Neuronal stem cell (in vitro differentiated cells): Measurements from ENCODE around the gene NTRK3.
"Not testable (repeated sequence)": the region's sequence is repeated elsewhere in the genome, so short reads cannot be mapped to it uniquely, and the experiment has no call there.

Experiments
- DNase-seq: peaks from one replicate; pipeline ENCODE4 v3.0.0-alpha.2; 2013; ENCODE audit warnings: low spot score
- H2AFZ ChIP-seq: one replicate; pipeline ENCODE4 v1.6.1; 2013; ENCODE audit warnings: mild to moderate bottlenecking, low read length, inconsistent platforms
- H2AK5ac ChIP-seq: 2 replicates; pipeline ENCODE4 v1.6.1; 2013; ENCODE audit warnings: low read depth, mild to moderate bottlenecking, inconsistent platforms, low read length, moderate library complexity, mixed read lengths
- H2BK120ac ChIP-seq: 2 replicates; pipeline ENCODE4 v1.6.1; 2013; ENCODE audit warnings: low read depth, mild to moderate bottlenecking, inconsistent platforms, low read length, moderate library complexity, mixed read lengths
- H2BK12ac ChIP-seq: one replicate; pipeline ENCODE4 v1.6.1; 2013; ENCODE audit warnings: low read length, inconsistent platforms
- H2BK15ac ChIP-seq: 2 replicates; pipeline ENCODE4 v1.6.1; 2013; ENCODE audit warnings: mild to moderate bottlenecking, low read length, inconsistent platforms, mixed read lengths
- H2BK5ac ChIP-seq: one replicate; pipeline ENCODE4 v1.6.1; 2013; ENCODE audit warnings: inconsistent platforms, mild to moderate bottlenecking, low read length, moderate library complexity
- H3K14ac ChIP-seq: one replicate; pipeline ENCODE4 v1.6.1; 2013; ENCODE audit warnings: low read length, inconsistent platforms
- H3K18ac ChIP-seq: 2 replicates; pipeline ENCODE4 v1.6.1; 2013; ENCODE audit warnings: low read length, inconsistent platforms
- H3K23ac ChIP-seq: 2 replicates; pipeline ENCODE4 v1.6.1; 2013; ENCODE audit warnings: low read depth, mild to moderate bottlenecking, mixed read lengths, low read length, inconsistent platforms; ENCODE audit not compliant: poor library complexity
- H3K27ac ChIP-seq: replicated peaks from 3 replicates; pipeline ENCODE4 v1.5.1; 2013; ENCODE audit warnings: low read length, inconsistent platforms
- H3K27me3 ChIP-seq, 3 experiments: 2 replicates each; pipeline ENCODE4 v1.6.1; 2013; ENCODE audit warnings: low read length in 3 of 3, mild to moderate bottlenecking in 2 of 3, inconsistent platforms in 1 of 3, low read depth in 1 of 3, mixed read lengths in 1 of 3, moderate library complexity in 1 of 3; ENCODE audit not compliant: control insufficient read depth in 3 of 3, insufficient read depth in 3 of 3
- H3K36me3 ChIP-seq, 2 donors: replicated peaks in 1 of 2; 2 replicates each; pipeline ENCODE4 v1.6.1; 2013; ENCODE audit warnings: low read length in 2 of 2; ENCODE audit not compliant: control insufficient read depth in 2 of 2, insufficient read depth in 2 of 2
- H3K4ac ChIP-seq: 2 replicates; pipeline ENCODE4 v1.6.1; 2013; ENCODE audit warnings: inconsistent platforms, mild to moderate bottlenecking, low read length, moderate library complexity
- H3K4me1 ChIP-seq, 2 donors: 1 replicate in 1 of 2; 2 replicates in 1 of 2; pipeline ENCODE4 v1.6.1; 2013; ENCODE audit warnings: low read length in 2 of 2, low read depth in 1 of 2; ENCODE audit not compliant: control insufficient read depth in 2 of 2, insufficient read depth in 1 of 2
- H3K4me2 ChIP-seq: one replicate; pipeline ENCODE4 v1.6.1; 2013; ENCODE audit warnings: mild to moderate bottlenecking, low read length, inconsistent platforms; ENCODE audit not compliant: insufficient read depth, poor library complexity, severe bottlenecking
- H3K4me3 ChIP-seq, 2 donors: 2 replicates each; pipeline ENCODE4 v1.5.1; 2013; ENCODE audit warnings: low read length in 2 of 2, mild to moderate bottlenecking in 2 of 2, inconsistent platforms in 1 of 2, moderate library complexity in 1 of 2
- H3K79me1 ChIP-seq: one replicate; pipeline ENCODE4 v1.6.1; 2013; ENCODE audit warnings: low read depth, mild to moderate bottlenecking, inconsistent platforms, low read length, moderate library complexity
- H3K9ac ChIP-seq: one replicate; pipeline ENCODE4 v1.6.1; 2013; ENCODE audit warnings: mild to moderate bottlenecking, low read depth, low read length, inconsistent platforms; ENCODE audit not compliant: poor library complexity
- H3K9me3 ChIP-seq, 2 donors: replicated peaks in 1 of 2; 2 replicates each; pipeline versions ENCODE3 to v1.6.1; 2013; ENCODE audit warnings: low read length in 2 of 2, mild to moderate bottlenecking in 2 of 2, inconsistent platforms in 1 of 2, low read depth in 1 of 2, mixed read lengths in 1 of 2, moderate library complexity in 1 of 2; ENCODE audit not compliant: control insufficient read depth in 2 of 2, insufficient read depth in 1 of 2
- H4K8ac ChIP-seq: one replicate; pipeline ENCODE4 v1.6.1; 2013; ENCODE audit warnings: low read depth, mild to moderate bottlenecking, inconsistent platforms, low read length, moderate library complexity
- H4K91ac ChIP-seq: one replicate; pipeline ENCODE4 v1.6.1; 2013; ENCODE audit warnings: low read length, low read depth, mild to moderate bottlenecking, inconsistent platforms; ENCODE audit not compliant: poor library complexity
- WGBS, 2 donors: extraction: QIAGEN DNeasy Blood & Tissue Kit; methylation state at CpG; one replicate each; pipeline ENCODE4 v1.1.7; 2013; ENCODE audit warnings: missing lambda C conversion rate in 2 of 2, mixed read lengths in 1 of 2; ENCODE audit not compliant: insufficient read length in 2 of 2, insufficient replicate concordance in 1 of 2; ENCODE audit errors: extremely low coverage in 2 of 2; 5-methylcytosine and 5-hydroxymethylcytosine counted together

NTRK3 gene

DNA sequence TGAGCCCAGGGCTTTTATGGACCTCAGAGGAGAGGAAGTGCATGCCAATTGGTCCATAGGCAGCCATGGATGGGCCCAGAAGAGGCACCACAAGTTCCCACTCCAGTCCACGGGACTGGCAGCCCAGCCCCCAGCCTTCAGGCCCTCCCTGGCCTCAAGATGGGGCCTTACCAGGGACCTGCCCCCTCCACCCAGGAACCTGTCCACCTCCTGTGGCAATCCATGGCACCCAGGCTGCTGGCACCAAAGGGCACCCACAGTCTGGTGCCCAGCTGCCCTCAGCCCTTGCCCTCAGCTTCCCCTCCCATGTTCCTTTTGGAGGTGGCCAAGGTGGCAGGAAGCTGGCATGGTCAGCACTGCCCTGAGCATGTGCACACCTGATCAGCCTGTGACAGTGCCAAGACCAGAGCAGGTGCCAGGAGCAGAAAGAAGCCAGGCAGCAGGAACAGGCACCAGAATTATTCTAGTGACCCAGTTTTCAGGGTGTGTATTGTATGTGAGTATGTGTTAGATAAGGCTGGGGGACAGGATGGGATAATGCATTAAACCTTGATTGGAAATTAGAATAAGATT lies 415.0 kb downstream of the NTRK3 start:
- no peak overlapping the region for H3K23ac ChIP-seq
- no peak overlapping the region for H2BK5ac ChIP-seq
- no peak overlapping the region for H2BK120ac ChIP-seq
- H3K36me3 ChIP-seq, result no peaks in the 10 kb centered on the region
- H4K8ac ChIP-seq, result no peak overlapping the region
- H3K4me3 ChIP-seq, result no peak overlapping the region
- H3K27me3 ChIP-seq, result no peaks in the 10 kb centered on the region
- no peak overlapping the region for H3K4ac ChIP-seq
- WGBS, 2 donors, result no CpG with 5 or more reads among the region's 1 CpG
- H3K18ac ChIP-seq, result peak overlapping the region; percentile 77
- DNase-seq, result no peak
- H3K27ac ChIP-seq, result no peak overlapping the region
- H2BK12ac ChIP-seq, result no peak overlapping the region
- H2AFZ ChIP-seq, result no peak overlapping the region
- H2AK5ac ChIP-seq, result no peak overlapping the region
- H4K91ac ChIP-seq, result no peak overlapping the region
- H3K4me2 ChIP-seq, result no peak overlapping the region
- H2BK15ac ChIP-seq, result no peak overlapping the region
- no peak overlapping the region for H3K14ac ChIP-seq
- no peaks in the 10 kb centered on the region for H3K79me1 ChIP-seq
- no peaks in the 10 kb centered on the region for H3K4me1 ChIP-seq
- H3K9ac ChIP-seq, result no peak overlapping the region
- peaks cover 0 to 4% of the 10 kb centered on the region in 2 donors for H3K9me3 ChIP-seq

DNA sequence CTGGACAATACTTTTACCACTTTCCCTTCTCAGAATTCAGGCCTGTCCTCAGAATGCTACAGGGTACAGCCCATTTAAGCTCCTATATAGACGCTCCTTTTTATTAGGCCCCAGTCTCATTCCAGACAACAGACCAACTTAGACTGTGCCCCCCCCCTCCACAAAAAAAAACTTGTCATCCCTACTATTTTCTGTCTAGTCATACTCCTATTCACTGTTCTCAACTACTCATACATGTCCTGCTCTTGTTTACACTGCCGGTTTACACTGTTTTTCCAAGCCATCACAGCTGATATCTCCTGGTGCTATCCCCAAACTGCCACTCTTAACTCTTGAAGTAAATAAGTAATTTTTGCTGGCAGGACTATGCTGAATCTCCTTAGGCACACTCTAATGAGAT lies 420.7 kb downstream of the NTRK3 start:
- H3K4ac ChIP-seq, H3K27ac ChIP-seq, H3K27me3 ChIP-seq, H3K14ac ChIP-seq, H3K4me2 ChIP-seq, H4K8ac ChIP-seq, H3K4me1 ChIP-seq, H3K18ac ChIP-seq, DNase-seq, H2BK5ac ChIP-seq, H2BK120ac ChIP-seq, H2AFZ ChIP-seq, H2BK15ac ChIP-seq, H2BK12ac ChIP-seq, H3K79me1 ChIP-seq, H3K9ac ChIP-seq, H4K91ac ChIP-seq, H3K9me3 ChIP-seq, H3K4me3 ChIP-seq, H3K23ac ChIP-seq, H2AK5ac ChIP-seq, H3K36me3 ChIP-seq: not testable (repeated sequence)
- no CpG with 5 or more reads among the region's 2 CpGs for WGBS, 2 donors

DNA sequence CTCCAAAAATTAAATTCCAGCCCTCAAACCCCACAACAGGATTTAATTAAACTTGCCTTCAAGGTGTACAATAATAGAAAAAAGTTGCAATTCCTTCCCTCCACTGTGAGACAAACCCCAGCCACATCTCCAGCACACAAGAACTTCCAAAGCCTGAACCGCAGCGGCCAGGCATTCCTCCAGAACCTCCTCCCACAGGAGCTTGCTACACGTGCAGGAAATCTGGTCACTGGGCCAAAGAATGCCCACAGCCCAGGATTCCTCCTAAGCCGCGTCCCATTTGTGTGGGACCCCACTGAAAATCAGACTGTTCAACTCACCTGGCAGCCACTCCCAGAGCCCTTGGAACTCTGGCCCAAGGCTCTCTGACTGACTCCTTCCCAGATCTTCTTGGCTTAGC lies 423.2 kb downstream of the NTRK3 start:
- not testable (repeated sequence) for H3K9me3 ChIP-seq, H3K23ac ChIP-seq, H3K79me1 ChIP-seq, H2AK5ac ChIP-seq, H3K4ac ChIP-seq, H2AFZ ChIP-seq, H3K36me3 ChIP-seq, H2BK5ac ChIP-seq, H2BK15ac ChIP-seq, H3K14ac ChIP-seq, H2BK120ac ChIP-seq, H3K4me3 ChIP-seq, H4K91ac ChIP-seq, H3K4me2 ChIP-seq, H3K18ac ChIP-seq, H4K8ac ChIP-seq, H3K9ac ChIP-seq, H3K27me3 ChIP-seq, H2BK12ac ChIP-seq, DNase-seq, H3K27ac ChIP-seq, H3K4me1 ChIP-seq
- no CpG with 5 or more reads among the region's 5 CpGs for WGBS, 2 donors

DNA sequence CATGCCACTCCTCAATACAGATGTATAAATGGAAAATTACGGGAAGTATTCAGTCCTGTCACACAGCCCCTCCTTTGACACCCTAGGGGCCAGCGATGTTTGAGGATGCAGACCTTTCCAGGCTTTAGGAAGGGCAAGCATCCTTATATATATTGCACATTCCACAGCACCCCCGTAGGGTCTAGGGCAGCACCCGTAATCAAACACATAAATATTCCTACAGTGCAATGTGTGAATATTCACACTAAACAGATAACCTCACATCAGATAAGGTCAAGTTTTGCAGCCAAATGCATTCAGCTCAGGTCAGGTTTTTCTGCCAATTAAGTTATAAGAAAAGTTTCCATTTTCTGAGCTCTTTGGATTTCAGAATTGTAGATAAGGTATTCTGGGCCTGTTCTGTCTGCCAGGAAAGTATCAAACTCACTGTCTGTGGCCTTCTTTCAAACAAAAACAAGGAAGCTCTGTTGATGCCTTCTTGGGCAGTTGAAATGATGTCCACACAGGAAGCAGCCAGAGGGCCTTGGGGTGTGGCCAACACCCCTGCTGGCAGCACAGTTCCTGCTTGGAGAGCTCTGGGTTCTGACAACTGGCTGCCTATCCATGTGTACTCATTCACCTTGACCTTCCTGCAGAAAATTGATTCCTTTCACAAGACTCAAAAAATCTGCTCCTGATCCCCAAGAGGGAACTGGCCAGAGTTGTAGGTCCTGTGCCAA lies 427.0 kb downstream of the NTRK3 start:
- H3K23ac ChIP-seq, result no peak overlapping the region
- H3K18ac ChIP-seq, result no peak overlapping the region
- no peaks in the 10 kb centered on the region for H3K27me3 ChIP-seq
- H2BK5ac ChIP-seq, result no peak overlapping the region
- no peak overlapping the region for H2BK15ac ChIP-seq
- H2BK120ac ChIP-seq, result no peak overlapping the region
- peaks cover 0 to 8% of the 10 kb centered on the region in 2 donors for H3K4me1 ChIP-seq
- no peak overlapping the region for H3K4me3 ChIP-seq
- no peak overlapping the region for H4K91ac ChIP-seq
- H3K4me2 ChIP-seq, result no peak overlapping the region
- H3K79me1 ChIP-seq, result no peaks in the 10 kb centered on the region
- no peak overlapping the region for H2BK12ac ChIP-seq
- no peak overlapping the region for H3K9ac ChIP-seq
- no peak overlapping the region for H4K8ac ChIP-seq
- H3K14ac ChIP-seq, result no peak overlapping the region
- H3K4ac ChIP-seq, result no peak overlapping the region
- H2AK5ac ChIP-seq, result no peak overlapping the region
- H3K9me3 ChIP-seq, result no peaks in the 10 kb centered on the region
- H3K36me3 ChIP-seq, result no peaks in the 10 kb centered on the region
- no peak overlapping the region for H3K27ac ChIP-seq
- WGBS, 2 donors, result no CpG with 5 or more reads among the region's 4 CpGs
- no peak for DNase-seq
- H2AFZ ChIP-seq, result no peak overlapping the region
